Kidney epithelial cell (primary cell): ENCODE data around the gene FLVCR1. TPM values are rescaled to one million over a fixed set of nuclear protein-coding genes. Genes with fewer than 3 reads are reported as not detected.
"Not testable (repeated sequence)": the region's sequence is repeated elsewhere in the genome, so short reads cannot be mapped to it uniquely, and the experiment has no call there.

ENCODE experiments used
- DNase-seq: peaks from one replicate; pipeline ENCODE4 v3.0.0-alpha.2; 2010; ENCODE audit warnings: low read depth
- H3K27me3 ChIP-seq: 2 replicates; pipeline ENCODE4 v1.6.0; 2011; ENCODE audit warnings: low read length; ENCODE audit not compliant: control insufficient read depth, insufficient read depth
- H3K36me3 ChIP-seq: 2 replicates; pipeline ENCODE4 v1.5.1; 2011; ENCODE audit warnings: low read length; ENCODE audit not compliant: control insufficient read depth, insufficient read depth
- H3K4me3 ChIP-seq: 2 replicates; pipeline ENCODE4 v1.5.1; 2011; ENCODE audit warnings: low read depth, mild to moderate bottlenecking, control low read depth, low read length
- CTCF ChIP-seq: IDR thresholded peaks from 2 replicates; pipeline ENCODE4 v1.5.1; 2011; ENCODE audit warnings: mild to moderate bottlenecking, moderate library complexity, low read length, control low read depth, inconsistent platforms; ENCODE audit not compliant: insufficient read depth, poor library complexity, severe bottlenecking
- total RNA-seq: library from RNA; depleted of rRNA; stranded (reverse); fragments of >200 nt; gene quantifications from 2 replicates; pipeline ENCODE4 v1.2.3, GENCODE V29; 2015

FLVCR1 gene
- total RNA-seq, 1 donor from 2014 or later = 3.9 TPM

DNA sequence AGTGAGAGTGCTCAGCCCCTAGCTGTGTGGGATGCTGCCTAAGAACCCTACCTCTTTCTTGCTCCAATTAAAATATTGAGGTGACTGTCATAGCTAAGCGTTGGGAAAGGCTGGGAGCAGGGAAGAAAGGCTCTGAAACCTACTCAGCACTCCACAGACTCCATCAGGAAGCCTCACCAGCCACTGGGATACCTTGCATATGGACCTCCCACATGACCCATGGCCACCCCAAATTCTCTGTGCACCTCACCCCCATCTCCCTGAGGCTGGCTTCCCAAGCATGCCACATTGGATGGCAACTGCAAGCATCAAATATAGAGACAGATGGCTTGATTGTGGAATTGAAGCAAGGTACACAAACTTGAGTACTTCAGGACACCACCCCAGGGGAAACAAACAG, 41.8 kb downstream of the FLVCR1 start:
- Histone ChIP-seq H3K27me3 (no peaks in the 10 kb centered on the region), H3K4me3 (no peak overlapping the region), H3K36me3 (no peaks in the 10 kb centered on the region)
- DNase-seq = no peak
- no peak for TF ChIP-seq CTCF

DNA sequence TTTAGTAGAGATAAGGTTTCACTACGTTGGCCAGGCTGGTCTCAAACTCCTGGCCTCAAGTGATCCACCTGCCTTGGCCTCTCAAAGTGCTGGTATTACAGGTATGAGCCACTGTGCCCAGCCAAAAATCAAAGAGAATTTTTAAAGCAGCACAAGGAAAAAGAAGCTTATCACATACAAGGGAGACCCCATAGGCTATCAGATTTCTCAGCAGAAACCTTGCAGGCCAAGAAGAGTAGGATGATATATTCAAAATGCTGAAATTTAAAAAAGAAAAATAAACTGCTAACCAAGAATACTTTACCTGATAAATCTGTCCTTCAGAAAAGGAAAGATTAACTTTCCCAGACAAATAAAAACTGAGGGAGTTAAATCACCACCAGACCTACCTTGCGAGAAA, 43.2 kb downstream of the FLVCR1 start:
- TF ChIP-seq CTCF = no peak
- Histone ChIP-seq H3K4me3 (no peak overlapping the region), H3K27me3 (no peaks in the 10 kb centered on the region), H3K36me3 (no peaks in the 10 kb centered on the region)
- no peak for DNase-seq

DNA sequence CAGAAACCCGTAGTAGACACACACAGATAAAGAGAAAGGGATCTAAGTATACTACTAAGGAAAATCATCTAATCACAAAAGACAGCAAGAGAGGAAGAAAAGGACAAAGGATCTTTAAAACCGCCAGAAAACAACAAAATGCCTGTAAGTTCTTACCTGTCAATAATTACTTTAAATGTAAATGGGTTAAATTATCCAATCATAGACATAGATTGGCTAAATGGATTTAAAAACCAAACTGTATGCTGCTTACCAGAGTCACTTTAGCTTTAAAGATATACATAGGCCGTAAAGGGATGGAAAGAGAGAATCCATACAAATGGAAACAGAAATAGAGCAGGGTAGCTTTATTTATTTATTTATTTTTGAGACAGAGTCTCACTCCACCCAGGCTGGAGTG, 44.0 kb downstream of the FLVCR1 start:
- H3K4me3 ChIP-seq = no peak overlapping the region
- no peak for TF ChIP-seq CTCF
- H3K36me3 ChIP-seq = no peaks in the 10 kb centered on the region
- DNase-seq = no peak
- no peaks in the 10 kb centered on the region for H3K27me3 ChIP-seq

DNA sequence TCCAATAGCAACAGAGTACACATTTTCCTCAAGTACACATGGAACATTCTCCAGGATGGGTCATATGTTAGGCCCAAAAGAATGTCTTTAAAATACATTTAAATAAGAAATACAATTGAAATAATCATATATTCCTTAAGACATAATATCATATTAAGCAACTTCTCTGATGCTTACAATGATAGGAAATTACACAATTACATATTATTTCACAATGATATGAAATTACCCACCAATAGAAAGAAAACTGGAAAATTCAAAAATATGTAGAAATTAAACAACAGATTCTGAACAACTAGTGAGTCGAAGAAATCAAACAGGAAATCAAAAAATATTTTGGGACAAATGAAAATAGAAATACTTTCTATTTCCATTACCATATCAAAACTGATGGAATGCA, 45.6 kb downstream of the FLVCR1 start:
- H3K27me3 ChIP-seq = no peaks in the 10 kb centered on the region
- H3K4me3 ChIP-seq = no peak overlapping the region
- no peak for DNase-seq
- no peaks in the 10 kb centered on the region for H3K36me3 ChIP-seq
- TF ChIP-seq CTCF = no peak

DNA sequence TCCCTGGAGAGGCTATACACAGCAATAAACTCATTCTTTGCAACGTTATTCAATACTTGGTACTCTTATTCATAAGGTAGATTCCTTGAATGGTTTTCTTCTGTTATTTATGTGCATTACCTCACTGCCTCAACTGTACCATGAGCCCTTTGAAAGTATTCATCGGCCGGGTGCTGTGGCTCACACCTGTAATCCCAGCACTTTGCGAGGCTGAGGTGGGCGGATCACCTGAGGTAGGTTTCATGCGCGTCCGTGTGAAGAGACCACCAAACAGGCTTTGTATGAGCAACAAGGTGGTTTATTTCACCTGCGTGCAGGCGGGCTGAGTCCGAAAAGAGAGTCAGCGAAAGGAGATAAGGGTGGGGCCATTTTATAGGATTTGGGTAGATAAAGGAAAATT, 50.0 kb downstream of the FLVCR1 start:
- H3K27me3 ChIP-seq, DNase-seq, H3K36me3 ChIP-seq, H3K4me3 ChIP-seq: not testable (repeated sequence)

GRCh38 chr1:212908971-212909370, 50.9 kb downstream of the FLVCR1 start:
- TF ChIP-seq CTCF = no peak
- Histone ChIP-seq H3K4me3 (no peak overlapping the region), H3K36me3 (no peaks in the 10 kb centered on the region), H3K27me3 (no peaks in the 10 kb centered on the region)
- DNase-seq = no peak
